GM23338 (cell line): ENCODE data around the gene GPI. TPM values are rescaled to one million over a fixed set of nuclear protein-coding genes. Genes with fewer than 3 reads are reported as not detected.

Experiments
- ATAC-seq: fragments of 200-7000 bp; cut with Tn5 transposase; 3 replicates; pipeline ENCODE4 v1.9.1; 2020
- DNase-seq: peaks from one replicate; pipeline ENCODE4 v3.0.0-alpha.2; 2015; ENCODE audit warnings: low spot score
- H2AFZ ChIP-seq: fragments of 200-600 bp; sonication (generic); 2 replicates; pipeline ENCODE4 v1.8.0; 2016; ENCODE audit warnings: antibody characterized with exemption, mild to moderate bottlenecking, moderate library complexity
- H3F3A ChIP-seq: fragments of 200-600 bp; sonication (generic); replicated peaks from 2 replicates; pipeline ENCODE4 v1.8.0; 2017; ENCODE audit warnings: antibody characterized with exemption, mixed run types, low read depth
- H3K27ac ChIP-seq: fragments of 200-600 bp; sonication (generic); 2 replicates; pipeline ENCODE4 v1.6.1; 2016; ENCODE audit warnings: low read depth
- H3K27me3 ChIP-seq: fragments of 200-600 bp; sonication (generic); 2 replicates; pipeline ENCODE4 v1.8.0; 2016; ENCODE audit warnings: mild to moderate bottlenecking, mixed run types, moderate library complexity; ENCODE audit not compliant: insufficient read depth
- H3K36me3 ChIP-seq: fragments of 200-600 bp; sonication (generic); 2 replicates; pipeline ENCODE4 v1.8.0; 2016; ENCODE audit warnings: mild to moderate bottlenecking; ENCODE audit not compliant: insufficient read depth
- H3K4me1 ChIP-seq: fragments of 200-600 bp; sonication (generic); 2 replicates; pipeline ENCODE4 v1.8.0; 2016; ENCODE audit warnings: mild to moderate bottlenecking, moderate library complexity; ENCODE audit not compliant: insufficient read depth
- H3K4me2 ChIP-seq: fragments of 200-600 bp; sonication (generic); 2 replicates; pipeline ENCODE4 v1.7.1; 2017; ENCODE audit warnings: mixed run types
- H3K4me3 ChIP-seq: fragments of 200-600 bp; sonication (generic); 2 replicates; pipeline ENCODE4 v1.6.1; 2016; ENCODE audit warnings: mixed run types
- H3K79me2 ChIP-seq: fragments of 200-600 bp; sonication (generic); replicated peaks from 2 replicates; pipeline ENCODE4 v1.8.0; 2017; ENCODE audit warnings: mild to moderate bottlenecking; ENCODE audit not compliant: insufficient read depth
- H3K9me2 ChIP-seq: fragments of 200-600 bp; sonication (generic); 2 replicates; pipeline ENCODE4 v1.8.0; 2017; ENCODE audit not compliant: insufficient read depth
- H4K20me1 ChIP-seq: fragments of 200-600 bp; sonication (generic); replicated peaks from 2 replicates; pipeline ENCODE4 v1.8.0; 2017; ENCODE audit warnings: mild to moderate bottlenecking; ENCODE audit not compliant: insufficient read depth
- H3K27ac Mint-ChIP-seq: 2 replicates; pipeline ENCODE4 v1.8.0; 2020; ENCODE audit warnings: inconsistent platforms, mild to moderate bottlenecking, moderate library complexity, mixed read lengths
- H3K27me3 Mint-ChIP-seq: 3 replicates; pipeline ENCODE4 v1.8.0; 2022; ENCODE audit warnings: low read depth, mild to moderate bottlenecking, moderate library complexity, mixed read lengths, inconsistent platforms; ENCODE audit not compliant: insufficient read depth, poor library complexity
- H3K36me3 Mint-ChIP-seq: 3 replicates; pipeline ENCODE4 v1.8.0; 2021; ENCODE audit warnings: low read depth, mild to moderate bottlenecking, inconsistent platforms, moderate library complexity, mixed read lengths
- H3K4me1 Mint-ChIP-seq: 3 replicates; pipeline ENCODE4 v1.8.0; 2020; ENCODE audit warnings: mild to moderate bottlenecking, inconsistent platforms, mixed read lengths
- H3K4me3 Mint-ChIP-seq: 3 replicates; pipeline ENCODE4 v1.8.0; 2021; ENCODE audit warnings: moderate library complexity, mild to moderate bottlenecking, inconsistent platforms, mixed read lengths
- H3K9me3 Mint-ChIP-seq: 3 replicates; pipeline ENCODE4 v1.8.0; 2020; ENCODE audit warnings: moderate library complexity, mild to moderate bottlenecking, inconsistent platforms, mixed read lengths
- CREB1 ChIP-seq: fragments of 250-450 bp; sonication (Bioruptor Pico); IDR thresholded peaks from 2 replicates; pipeline ENCODE4 v1.5.0; 2020; ENCODE audit warnings: low read depth, mild to moderate bottlenecking, moderate library complexity
- EZH2 ChIP-seq: fragments of 200-600 bp; sonication (generic); IDR thresholded peaks from one replicate; pipeline ENCODE4 v1.8.0; 2017; ENCODE audit warnings: antibody characterized with exemption, mild to moderate bottlenecking, low read depth; ENCODE audit not compliant: unreplicated experiment
- JUNB ChIP-seq: IDR thresholded peaks from one replicate; pipeline ENCODE4 v1.6.1; 2016; ENCODE audit warnings: antibody characterized with exemption; ENCODE audit not compliant: unreplicated experiment
- NANOG ChIP-seq: IDR thresholded peaks from 2 replicates; pipeline ENCODE4 v1.6.1; 2016; ENCODE audit warnings: antibody characterized with exemption, borderline replicate concordance
- POLR2AphosphoS5 ChIP-seq: IDR thresholded peaks from 2 replicates; pipeline ENCODE4 v1.6.1; 2016; ENCODE audit warnings: antibody characterized with exemption, low read depth
- REST ChIP-seq: IDR thresholded peaks from one replicate; pipeline ENCODE4 v1.6.1; 2018; ENCODE audit warnings: antibody characterized with exemption; ENCODE audit not compliant: unreplicated experiment
- STAT1 ChIP-seq: IDR thresholded peaks from one replicate; pipeline ENCODE4 v1.6.1; 2016; ENCODE audit warnings: antibody characterized with exemption; ENCODE audit not compliant: unreplicated experiment
- ZNF114 ChIP-seq: fragments of 250-450 bp; sonication (Bioruptor Pico); IDR thresholded peaks from 2 replicates; pipeline ENCODE4 v1.5.0; 2020; ENCODE audit warnings: mild to moderate bottlenecking, moderate library complexity
- ZNF331 ChIP-seq: fragments of 250-450 bp; sonication (Bioruptor Pico); IDR thresholded peaks from 2 replicates; pipeline ENCODE4 v1.5.0; 2020; ENCODE audit warnings: low read depth, mild to moderate bottlenecking, moderate library complexity
- polyA plus RNA-seq: library from polyadenylated mRNA; unstranded; fragments of >200 nt; fragmentation: Nextera tagmentation; extraction: Ambion mirVana; gene quantifications from 2 replicates; pipeline ENCODE4 v1.2.1, GENCODE V29; 2016
- total RNA-seq: library from RNA; depleted of rRNA; stranded (reverse); fragments of >200 nt; shearing (Covaris generic); gene quantifications from 2 replicates; pipeline ENCODE4 v1.2.3, GENCODE V29; 2014
- TF ChIP-seq, protein P1 (sequence below): fragments of 250-450 bp; sonication (Bioruptor Pico); IDR thresholded peaks from 2 replicates; pipeline ENCODE4 v1.5.0; 2020; ENCODE audit warnings: mild to moderate bottlenecking, moderate library complexity
- TF ChIP-seq, protein P2 (sequence below): IDR thresholded peaks from 2 replicates; pipeline ENCODE4 v1.6.1; 2016; ENCODE audit warnings: antibody characterized with exemption
- TF ChIP-seq, protein P3 (sequence below), 2 experiments: fragments of 200-600 bp in 1 of 2; sonication (generic) in 1 of 2; conservative IDR thresholded peaks; 2 replicates each; pipeline versions ENCODE4 v1.5.1 to v1.6.1; 2016 to 2017; ENCODE audit warnings: antibody characterized with exemption in 2 of 2, low read depth in 2 of 2, mild to moderate bottlenecking in 2 of 2, moderate library complexity in 1 of 2

Gene GPI
- total and polyA plus RNA-seq, 2 experiments from 2014 or later, result 136 to 327 TPM

GRCh38 chr19:34317311-34317927 lies 47.6 kb upstream of the GPI start:
- H3K4me1 ChIP-seq, result no peaks in the 10 kb centered on the region
- Mint-ChIP-seq H3K9me3 (no peaks in the 10 kb centered on the region), H3K4me1 (peaks cover 10% of the 10 kb centered on the region; the same call in 2 of the 3 replicates), H3K27ac (no peak overlapping the region), H3K27me3 (no peaks in the 10 kb centered on the region), H3K4me3 (no peak overlapping the region), H3K36me3 (peaks cover 6% of the 10 kb centered on the region)
- 0 out of 2 replicates have a peak, but pooled peaks cover 11% of the 10 kb centered on the region for H3F3A ChIP-seq
- H3K27ac ChIP-seq, result 0 out of 2 replicates have a peak overlapping the region, but pooled peaks have one; percentile 32
- no peaks in the 10 kb centered on the region for H3K36me3 ChIP-seq
- H3K4me2 ChIP-seq, result no peak overlapping the region
- H3K27me3 ChIP-seq, result no peaks in the 10 kb centered on the region
- TF ChIP-seq STAT1, result no peak
- no peak for TF ChIP-seq CREB1 (CRISPR knock-in tag)
- no peak for TF ChIP-seq ZNF331 (CRISPR knock-in tag)
- TF ChIP-seq REST, result no peak
- TF ChIP-seq, protein P1, sequence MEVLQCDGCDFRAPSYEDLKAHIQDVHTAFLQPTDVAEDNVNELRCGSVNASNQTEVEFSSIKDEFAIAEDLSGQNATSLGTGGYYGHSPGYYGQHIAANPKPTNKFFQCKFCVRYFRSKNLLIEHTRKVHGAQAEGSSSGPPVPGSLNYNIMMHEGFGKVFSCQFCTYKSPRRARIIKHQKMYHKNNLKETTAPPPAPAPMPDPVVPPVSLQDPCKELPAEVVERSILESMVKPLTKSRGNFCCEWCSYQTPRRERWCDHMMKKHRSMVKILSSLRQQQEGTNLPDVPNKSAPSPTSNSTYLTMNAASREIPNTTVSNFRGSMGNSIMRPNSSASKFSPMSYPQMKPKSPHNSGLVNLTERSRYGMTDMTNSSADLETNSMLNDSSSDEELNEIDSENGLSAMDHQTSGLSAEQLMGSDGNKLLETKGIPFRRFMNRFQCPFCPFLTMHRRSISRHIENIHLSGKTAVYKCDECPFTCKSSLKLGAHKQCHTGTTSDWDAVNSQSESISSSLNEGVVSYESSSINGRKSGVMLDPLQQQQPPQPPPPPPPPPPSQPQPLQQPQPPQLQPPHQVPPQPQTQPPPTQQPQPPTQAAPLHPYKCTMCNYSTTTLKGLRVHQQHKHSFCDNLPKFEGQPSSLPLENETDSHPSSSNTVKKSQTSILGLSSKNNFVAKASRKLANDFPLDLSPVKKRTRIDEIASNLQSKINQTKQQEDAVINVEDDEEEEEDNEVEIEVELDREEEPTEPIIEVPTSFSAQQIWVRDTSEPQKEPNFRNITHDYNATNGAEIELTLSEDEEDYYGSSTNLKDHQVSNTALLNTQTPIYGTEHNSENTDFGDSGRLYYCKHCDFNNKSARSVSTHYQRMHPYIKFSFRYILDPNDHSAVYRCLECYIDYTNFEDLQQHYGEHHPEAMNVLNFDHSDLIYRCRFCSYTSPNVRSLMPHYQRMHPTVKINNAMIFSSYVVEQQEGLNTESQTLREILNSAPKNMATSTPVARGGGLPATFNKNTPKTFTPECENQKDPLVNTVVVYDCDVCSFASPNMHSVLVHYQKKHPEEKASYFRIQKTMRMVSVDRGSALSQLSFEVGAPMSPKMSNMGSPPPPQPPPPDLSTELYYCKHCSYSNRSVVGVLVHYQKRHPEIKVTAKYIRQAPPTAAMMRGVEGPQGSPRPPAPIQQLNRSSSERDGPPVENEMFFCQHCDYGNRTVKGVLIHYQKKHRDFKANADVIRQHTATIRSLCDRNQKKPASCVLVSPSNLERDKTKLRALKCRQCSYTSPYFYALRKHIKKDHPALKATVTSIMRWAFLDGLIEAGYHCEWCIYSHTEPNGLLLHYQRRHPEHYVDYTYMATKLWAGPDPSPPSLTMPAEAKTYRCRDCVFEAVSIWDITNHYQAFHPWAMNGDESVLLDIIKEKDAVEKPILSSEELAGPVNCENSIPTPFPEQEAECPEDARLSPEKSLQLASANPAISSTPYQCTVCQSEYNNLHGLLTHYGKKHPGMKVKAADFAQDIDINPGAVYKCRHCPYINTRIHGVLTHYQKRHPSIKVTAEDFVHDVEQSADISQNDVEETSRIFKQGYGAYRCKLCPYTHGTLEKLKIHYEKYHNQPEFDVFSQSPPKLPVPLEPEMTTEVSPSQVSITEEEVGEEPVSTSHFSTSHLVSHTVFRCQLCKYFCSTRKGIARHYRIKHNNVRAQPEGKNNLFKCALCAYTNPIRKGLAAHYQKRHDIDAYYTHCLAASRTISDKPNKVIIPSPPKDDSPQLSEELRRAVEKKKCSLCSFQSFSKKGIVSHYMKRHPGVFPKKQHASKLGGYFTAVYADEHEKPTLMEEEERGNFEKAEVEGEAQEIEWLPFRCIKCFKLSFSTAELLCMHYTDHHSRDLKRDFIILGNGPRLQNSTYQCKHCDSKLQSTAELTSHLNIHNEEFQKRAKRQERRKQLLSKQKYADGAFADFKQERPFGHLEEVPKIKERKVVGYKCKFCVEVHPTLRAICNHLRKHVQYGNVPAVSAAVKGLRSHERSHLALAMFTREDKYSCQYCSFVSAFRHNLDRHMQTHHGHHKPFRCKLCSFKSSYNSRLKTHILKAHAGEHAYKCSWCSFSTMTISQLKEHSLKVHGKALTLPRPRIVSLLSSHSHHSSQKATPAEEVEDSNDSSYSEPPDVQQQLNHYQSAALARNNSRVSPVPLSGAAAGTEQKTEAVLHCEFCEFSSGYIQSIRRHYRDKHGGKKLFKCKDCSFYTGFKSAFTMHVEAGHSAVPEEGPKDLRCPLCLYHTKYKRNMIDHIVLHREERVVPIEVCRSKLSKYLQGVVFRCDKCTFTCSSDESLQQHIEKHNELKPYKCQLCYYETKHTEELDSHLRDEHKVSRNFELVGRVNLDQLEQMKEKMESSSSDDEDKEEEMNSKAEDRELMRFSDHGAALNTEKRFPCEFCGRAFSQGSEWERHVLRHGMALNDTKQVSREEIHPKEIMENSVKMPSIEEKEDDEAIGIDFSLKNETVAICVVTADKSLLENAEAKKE (CRISPR knock-in tag), result no peak
- TF ChIP-seq NANOG, result no peak
- no peak for TF ChIP-seq POLR2AphosphoS5
- TF ChIP-seq EZH2, result no peak
- TF ChIP-seq, protein P2, sequence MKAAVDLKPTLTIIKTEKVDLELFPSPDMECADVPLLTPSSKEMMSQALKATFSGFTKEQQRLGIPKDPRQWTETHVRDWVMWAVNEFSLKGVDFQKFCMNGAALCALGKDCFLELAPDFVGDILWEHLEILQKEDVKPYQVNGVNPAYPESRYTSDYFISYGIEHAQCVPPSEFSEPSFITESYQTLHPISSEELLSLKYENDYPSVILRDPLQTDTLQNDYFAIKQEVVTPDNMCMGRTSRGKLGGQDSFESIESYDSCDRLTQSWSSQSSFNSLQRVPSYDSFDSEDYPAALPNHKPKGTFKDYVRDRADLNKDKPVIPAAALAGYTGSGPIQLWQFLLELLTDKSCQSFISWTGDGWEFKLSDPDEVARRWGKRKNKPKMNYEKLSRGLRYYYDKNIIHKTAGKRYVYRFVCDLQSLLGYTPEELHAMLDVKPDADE, result no peak
- TF ChIP-seq, protein P3, sequence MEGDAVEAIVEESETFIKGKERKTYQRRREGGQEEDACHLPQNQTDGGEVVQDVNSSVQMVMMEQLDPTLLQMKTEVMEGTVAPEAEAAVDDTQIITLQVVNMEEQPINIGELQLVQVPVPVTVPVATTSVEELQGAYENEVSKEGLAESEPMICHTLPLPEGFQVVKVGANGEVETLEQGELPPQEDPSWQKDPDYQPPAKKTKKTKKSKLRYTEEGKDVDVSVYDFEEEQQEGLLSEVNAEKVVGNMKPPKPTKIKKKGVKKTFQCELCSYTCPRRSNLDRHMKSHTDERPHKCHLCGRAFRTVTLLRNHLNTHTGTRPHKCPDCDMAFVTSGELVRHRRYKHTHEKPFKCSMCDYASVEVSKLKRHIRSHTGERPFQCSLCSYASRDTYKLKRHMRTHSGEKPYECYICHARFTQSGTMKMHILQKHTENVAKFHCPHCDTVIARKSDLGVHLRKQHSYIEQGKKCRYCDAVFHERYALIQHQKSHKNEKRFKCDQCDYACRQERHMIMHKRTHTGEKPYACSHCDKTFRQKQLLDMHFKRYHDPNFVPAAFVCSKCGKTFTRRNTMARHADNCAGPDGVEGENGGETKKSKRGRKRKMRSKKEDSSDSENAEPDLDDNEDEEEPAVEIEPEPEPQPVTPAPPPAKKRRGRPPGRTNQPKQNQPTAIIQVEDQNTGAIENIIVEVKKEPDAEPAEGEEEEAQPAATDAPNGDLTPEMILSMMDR (conservative IDR thresholded peaks at IDR 0.05; ENCODE audit: low read depth in 2 of 2), result no peak
- TF ChIP-seq JUNB, result no peak
- TF ChIP-seq ZNF114 (CRISPR knock-in tag), result no peak
- H2AFZ ChIP-seq, result no peak overlapping the region
- H3K79me2 ChIP-seq, result no peaks in the 10 kb centered on the region
- peaks cover 3% of the 10 kb centered on the region; the same call in 1 of the 2 replicates for H4K20me1 ChIP-seq
- no peak overlapping the region for H3K4me3 ChIP-seq
- ATAC-seq (peak; percentile 55), DNase-seq (no peak)
- no peaks in the 10 kb centered on the region for H3K9me2 ChIP-seq
